GM12891 (cell line): ENCODE results near the gene AP3S2.

Experiments
- PAX5 ChIP-seq: IDR thresholded peaks from 2 replicates; pipeline ENCODE4 v1.6.1; 2011; ENCODE audit warnings: low read length, moderate library complexity, mild to moderate bottlenecking; ENCODE audit not compliant: insufficient read depth, severe bottlenecking
- POLR2A ChIP-seq: IDR thresholded peaks from 2 replicates; pipeline ENCODE4 v1.6.1; 2011; ENCODE audit warnings: low read depth, low read length, control low read depth
- POLR2AphosphoS5 ChIP-seq: IDR thresholded peaks from 2 replicates; pipeline ENCODE4 v1.6.1; 2011; ENCODE audit warnings: low read depth, low read length, control low read depth
- SPI1 ChIP-seq: IDR thresholded peaks from 2 replicates; pipeline ENCODE4 v1.6.1; 2011; ENCODE audit warnings: low read depth, low read length, control low read depth
- TAF1 ChIP-seq: IDR thresholded peaks from 2 replicates; pipeline ENCODE4 v1.6.1; 2011; ENCODE audit warnings: low read depth, low read length, control low read depth

GRCh38 chr15:89830639-89831038 lies 63.2 kb downstream of the AP3S2 start:
- TF ChIP-seq POLR2A (no peak), PAX5 (no peak), SPI1 (no peak), TAF1 (no peak), POLR2AphosphoS5 (no peak)
